Measurements from ENCODE around the gene NUP93.
A peak's percentile ranks its signal among the peaks of the same experiment; 100 is the strongest.

NUP93 gene

DNA sequence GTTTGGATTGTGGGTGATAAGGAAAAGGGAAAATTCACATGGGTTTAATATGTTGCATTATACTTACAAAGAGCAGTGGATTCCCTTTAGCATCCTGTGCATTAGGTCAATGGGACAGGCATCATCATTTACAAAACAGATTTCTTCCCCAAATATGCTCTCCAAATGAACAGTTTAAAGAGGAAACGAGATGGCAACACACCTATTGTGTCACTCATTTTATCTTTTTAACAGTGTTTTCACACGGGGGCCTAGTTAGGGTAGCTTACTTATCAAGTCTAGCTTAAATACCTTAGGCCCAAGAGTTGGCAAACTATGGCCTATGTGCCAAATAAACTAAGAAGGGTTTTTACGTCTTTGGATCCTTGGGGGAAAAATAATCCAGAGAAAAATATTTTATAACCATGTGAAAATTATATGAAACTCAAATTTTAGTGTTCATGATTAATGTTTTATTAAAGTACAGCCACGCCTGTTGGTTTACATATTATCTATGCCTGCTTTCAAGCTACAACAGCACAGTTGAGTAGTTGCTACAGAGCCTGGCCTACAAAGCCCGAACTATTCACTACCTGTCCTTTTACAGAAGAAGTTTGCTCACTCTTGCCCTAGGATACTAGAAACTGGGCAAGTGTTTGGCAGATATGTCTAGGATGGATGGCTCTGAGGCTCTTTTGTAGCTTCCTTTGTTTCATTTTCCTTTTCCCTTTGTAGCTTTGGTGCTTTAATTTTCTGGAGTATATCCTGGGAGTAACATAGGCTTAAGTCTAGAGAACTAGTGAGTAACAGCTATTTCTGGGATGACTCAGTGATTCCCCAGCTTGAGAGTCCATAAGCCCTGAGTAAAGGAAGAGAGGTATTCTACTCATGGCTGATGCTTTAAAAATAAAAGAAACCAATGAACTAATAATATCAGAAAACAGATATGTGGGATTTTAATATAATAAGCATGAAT, 12.4 kb downstream of the NUP93 start:
- peak; percentile 21 for DNase-seq (ENCODE audit: low read depth, low spot score)

DNA sequence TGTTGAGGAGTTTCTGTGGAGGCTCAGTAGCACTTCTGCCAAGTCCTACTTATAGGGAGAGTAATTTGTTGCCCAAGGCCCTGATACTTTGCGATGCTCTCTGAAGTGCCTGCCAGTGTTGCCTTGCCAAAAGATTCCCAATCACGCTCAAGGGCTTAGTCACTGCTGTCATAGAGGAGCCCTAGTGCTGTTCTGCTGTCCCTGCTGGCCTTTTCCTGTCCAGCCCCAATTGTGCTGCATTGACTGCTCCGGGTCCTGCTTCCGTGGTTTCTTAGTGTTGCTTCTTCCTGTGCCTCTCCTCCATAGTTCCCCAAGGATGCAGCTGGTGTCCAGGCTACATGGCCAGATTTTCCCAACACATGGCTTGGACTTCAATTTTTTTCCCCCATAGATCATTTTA, 13.9 kb downstream of the NUP93 start:
- DNase-seq (ENCODE audit: low read depth, low spot score) = no peak

DNA sequence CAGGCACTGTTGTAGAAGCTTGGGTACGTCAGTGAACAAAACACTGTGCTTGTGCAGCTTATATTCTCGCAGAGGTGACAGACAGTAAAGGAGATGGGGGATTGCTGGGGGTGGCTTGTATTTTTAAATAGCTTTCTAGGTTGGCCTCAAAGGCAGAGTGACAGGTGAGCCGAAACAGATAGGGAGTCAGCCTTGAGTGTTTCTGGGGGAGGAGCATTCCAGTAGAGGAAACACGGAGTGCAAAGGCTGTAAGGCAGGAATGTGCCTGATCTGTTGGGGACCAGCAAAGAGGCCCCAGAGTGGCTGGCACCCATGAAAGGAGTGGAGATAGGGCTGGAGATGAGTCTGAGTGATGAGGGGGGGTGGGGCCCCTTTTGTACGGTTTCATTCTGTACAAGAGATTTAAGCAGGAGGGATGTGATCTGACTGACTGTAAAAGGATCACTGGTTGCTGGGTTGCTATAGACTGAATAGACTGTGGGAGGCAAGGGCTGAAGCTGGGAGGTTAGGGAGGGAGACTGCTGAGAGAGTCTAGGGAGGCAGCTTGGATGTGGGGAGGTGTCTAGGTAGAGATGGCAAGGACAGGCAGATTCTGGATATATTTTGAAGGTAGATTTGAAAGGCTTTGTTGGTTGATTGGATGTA, 15.2 kb downstream of the NUP93 start:
- no peak for DNase-seq (ENCODE audit: low read depth, low spot score)

DNA sequence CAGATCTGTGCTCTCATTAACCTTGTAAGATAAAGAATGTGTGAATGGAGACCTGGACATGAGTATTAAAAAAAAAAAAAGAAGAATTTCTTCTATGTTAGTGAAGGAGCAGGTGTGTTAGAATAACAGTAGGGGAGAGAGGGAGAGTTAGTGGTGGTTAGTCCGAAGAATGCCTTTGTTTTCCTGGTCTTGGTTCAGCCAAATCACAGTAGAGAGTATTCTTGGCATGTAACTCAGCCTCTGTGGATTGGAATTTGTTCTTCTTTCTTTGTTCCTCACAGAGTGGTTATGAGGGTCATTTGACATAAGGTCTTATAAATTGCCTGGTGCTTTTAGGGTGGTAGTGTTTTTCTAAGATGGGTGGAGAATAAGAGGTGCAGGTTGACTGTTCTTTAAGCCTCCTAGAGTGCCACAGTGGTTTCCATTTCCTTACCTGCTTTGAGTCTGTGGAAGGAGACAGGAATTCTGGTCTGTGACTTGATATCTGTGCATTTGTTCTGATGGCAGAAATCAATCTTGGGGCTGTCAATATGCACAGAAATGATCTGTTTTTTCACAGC, 17.6 kb downstream of the NUP93 start:
- DNase-seq (ENCODE audit: low read depth, low spot score) = no peak

DNA sequence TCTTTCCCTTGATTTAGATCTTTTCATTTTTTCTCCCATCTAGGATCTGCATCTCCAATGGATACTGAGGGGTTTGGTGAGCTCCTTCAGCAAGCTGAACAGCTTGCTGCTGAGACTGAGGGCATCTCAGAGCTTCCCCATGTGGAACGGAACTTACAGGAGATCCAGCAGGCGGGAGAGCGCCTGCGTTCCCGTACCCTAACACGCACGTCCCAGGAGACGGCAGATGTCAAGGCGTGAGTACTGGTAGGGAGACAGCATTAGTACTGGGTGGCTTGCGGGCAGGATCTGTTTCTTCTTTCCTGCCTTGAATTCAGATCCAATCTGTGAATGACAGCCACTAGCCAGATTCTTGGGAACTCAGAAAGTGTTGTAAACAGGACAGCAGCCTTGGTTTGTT, 18.3 kb downstream of the NUP93 start:
- no peak for DNase-seq (ENCODE audit: low read depth, low spot score)

DNA sequence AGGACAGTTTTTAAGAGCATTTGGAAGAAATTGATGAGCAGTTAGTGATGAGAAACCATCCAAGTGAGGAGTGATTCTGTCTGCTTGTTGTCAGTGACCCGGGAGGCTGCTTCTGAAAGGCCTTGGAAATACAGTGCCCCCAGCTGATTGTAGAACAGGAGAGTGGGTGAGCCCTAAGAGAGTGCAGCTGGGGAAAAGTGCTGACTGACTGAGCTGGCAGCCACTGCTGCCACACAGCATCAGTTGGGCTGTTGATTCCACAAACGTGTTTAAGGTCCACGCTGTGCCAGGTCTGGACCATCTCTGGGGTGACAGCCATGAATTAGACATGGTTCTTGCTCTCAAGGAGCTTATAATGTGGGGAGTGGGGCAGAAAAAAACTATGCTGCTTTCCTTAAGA, 18.9 kb downstream of the NUP93 start:
- DNase-seq (ENCODE audit: low read depth, low spot score) = no peak

DNA sequence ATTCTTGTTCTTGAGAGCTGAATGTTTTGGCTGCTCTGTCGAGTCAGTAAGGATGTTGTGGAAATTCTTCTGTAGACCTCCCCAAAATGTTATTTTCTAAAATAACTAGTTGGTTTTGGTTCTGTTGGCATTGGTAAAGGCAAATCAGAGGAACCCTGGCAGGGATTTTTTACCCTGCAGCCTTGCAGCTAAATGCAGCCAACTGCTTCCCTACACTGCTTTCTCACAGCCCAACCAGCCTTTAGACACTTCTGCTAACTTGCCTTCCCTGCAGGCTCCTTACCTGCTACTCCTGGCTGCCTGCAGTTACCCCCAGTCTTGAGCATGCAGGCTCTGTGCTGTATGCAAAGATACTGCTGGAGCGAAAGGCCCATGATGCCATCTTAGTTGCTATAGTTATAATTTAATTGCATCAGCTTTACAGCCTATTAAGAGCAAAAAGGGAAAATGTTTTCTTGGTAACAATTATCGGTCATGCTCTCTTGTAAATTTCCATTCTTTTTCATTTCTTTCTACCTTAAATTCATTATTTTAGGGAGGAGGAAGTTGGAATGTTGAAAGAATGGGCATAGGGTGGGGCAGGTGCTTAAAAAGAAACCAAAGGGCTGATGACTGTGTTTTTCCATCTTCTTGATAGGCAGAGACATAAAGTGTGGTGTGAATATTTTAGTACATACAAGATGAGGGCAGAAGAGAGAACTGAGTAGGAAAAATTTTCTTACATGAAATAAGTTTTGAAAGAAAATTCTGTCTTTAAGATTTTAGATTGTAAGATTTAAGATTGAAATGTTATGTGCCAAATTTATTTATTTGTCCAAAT, 20.0 kb downstream of the NUP93 start:
- DNase-seq (ENCODE audit: low read depth, low spot score) = no peak

DNA sequence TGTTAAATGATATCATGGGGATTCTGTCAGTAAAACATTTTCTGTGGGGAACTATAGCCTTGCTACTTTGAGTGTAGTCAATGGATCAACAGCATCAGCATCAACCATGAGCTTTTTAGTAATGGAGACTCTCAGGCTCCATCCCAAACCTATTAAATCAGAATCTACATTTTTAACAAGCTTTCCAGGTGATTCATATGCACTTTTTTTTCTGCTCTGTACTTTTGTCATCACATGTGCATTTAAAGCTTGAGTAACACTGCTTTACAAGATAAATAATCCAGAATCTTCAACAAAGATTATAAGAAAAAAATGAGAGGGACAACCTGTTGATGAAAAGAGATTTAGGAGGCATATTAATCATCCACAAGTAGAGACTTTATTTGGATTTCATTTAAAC, 23.5 kb downstream of the NUP93 start:
- no peak for DNase-seq (ENCODE audit: low read depth, low spot score)

DNA sequence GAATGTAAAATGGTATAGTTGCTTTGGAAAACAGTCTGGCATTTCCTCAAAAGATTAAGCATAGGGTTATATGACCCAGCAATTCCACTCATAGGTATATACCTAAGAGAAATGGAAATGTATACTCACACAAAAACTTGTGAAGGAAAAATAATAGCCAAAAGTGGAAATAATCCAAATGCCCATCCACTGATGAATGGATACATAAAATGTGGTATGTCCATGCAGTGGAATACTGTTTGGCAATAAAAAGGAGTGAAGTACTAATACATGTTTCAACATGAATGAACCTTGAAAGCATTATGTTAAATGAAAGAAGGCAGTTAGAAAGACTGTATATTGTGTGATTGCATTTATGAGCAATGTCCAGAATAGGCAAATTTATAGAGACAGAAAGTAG, 25.1 kb downstream of the NUP93 start:
- no peak for DNase-seq (ENCODE audit: low read depth, low spot score)

DNA sequence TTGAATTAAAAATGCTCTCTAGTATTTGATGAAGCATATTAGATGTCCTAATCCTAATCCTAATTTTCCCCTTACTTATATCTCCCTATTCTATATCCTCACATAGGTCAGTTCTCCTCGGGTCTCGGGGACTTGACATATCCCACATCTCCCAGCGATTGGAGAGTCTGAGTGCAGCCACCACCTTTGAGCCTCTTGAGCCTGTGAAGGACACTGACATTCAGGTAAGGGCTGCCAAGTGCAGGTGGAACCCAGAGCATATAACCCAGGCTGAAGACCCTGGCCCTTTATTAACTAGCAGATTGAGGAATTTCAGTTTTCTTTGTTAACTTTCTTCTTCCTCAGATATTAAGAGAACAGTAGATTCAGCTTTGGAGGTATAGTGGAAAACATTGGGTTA, 28.5 kb downstream of the NUP93 start:
- DNase-seq (ENCODE audit: low read depth, low spot score) = no peak

DNA sequence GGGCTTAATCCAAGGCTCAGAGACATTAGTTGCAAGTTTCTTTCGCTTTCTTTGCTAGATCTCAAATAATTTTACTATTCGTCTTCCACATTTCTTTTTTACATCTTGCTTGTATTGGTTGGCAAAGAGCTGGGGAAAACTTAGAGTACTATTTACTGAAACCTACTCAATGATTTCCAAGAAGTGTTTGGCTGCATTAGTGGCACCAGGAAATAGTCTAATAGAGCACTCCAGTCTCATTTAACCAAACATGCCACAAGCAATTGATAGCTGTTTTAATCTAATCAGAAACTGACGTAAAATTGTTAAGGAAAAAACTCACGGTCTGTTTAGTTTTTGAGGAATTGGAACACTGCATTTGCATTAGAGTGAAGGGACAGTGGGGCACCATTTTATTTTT, 29.0 kb downstream of the NUP93 start:
- no peak for DNase-seq (ENCODE audit: low read depth, low spot score)

DNA sequence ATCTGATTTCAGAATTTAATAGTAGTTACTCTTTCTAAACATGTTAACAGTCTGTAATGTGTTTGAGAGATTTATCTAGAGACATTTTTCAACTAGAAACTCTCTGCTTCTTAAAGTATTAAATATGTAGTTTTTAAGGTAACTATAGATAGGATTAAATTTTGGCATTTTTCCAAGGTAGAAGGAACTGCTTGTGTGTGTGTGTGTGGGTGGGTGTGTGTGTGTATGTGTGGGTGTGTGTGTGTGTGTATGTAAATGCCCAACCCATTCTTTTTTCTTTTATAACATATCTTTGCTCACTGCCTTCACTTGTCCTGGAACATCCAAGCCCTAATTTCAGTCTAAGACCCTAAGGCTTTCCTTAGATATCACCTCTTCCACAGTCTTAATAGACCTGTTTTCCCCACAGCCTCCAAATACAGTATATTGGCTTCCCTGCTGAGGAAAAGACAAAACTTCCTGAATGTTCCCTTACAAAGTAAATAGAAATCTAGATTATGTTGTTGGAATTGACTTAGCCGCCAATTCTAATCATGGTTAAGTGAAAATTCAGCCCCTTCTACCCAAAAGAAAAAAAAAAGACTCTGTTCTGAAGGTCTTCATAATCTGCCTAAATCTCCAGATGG, 33.5 kb downstream of the NUP93 start:
- no peak for DNase-seq (ENCODE audit: low read depth, low spot score)

DNA sequence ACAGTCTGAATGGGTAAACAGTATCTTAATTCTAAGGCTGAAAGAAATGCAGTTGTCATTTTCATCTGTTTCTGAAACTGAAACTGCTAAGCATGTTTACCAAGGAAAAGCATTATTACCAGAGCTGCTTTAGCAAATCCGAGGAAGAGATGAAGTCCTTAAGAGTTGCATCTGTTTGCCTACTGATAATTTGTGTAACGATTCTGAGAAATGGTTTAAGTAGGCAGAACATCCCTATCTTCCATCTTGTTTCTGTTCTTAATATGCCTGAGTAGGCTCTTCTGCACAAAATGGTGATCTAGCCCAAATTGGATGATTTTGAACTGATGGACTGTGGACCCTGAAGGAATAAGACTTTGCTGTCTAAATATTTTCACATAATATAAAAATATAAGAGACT, 34.9 kb downstream of the NUP93 start:
- no peak for DNase-seq (ENCODE audit: low read depth, low spot score)

DNA sequence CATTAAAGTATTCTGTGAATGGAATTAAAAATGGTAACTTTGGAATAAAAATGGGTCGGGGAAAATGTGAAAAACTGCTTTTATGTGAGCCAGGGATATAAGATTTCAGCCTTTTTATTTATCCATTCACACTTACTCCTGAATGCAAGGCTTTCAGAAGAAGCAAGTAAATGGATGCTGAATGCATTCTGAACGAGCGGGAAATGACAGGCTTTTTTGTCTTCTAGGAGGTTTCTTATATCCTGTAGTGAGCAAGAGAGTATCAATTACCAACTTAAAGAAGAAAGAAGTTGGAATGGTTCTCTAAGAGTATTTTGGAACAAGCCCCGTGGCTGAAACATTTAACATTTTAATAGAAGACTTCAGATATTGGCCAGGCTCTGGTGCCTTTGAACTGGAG, 36.0 kb downstream of the NUP93 start:
- no peak for DNase-seq (ENCODE audit: low read depth, low spot score)

DNA sequence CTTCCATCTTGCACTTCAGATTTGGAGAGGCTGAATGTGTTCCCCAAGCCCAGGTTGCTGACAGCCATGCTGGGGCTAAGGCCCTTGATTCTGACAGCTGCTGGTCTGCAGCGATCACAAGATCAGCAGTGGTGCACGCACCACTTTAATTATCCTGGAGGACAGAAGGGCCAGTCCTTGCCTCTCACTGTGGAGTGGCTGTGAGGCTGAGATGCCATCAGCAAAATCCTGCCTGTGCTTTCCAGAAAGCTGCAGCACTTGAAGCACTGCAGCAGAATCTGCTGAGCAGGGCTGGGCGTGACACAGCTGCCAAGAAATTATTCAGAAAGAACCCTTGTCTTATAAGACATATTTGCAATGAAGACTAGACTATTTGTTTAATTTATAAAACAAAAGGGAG, 37.1 kb downstream of the NUP93 start:
- no peak for DNase-seq (ENCODE audit: low read depth, low spot score)

DNA sequence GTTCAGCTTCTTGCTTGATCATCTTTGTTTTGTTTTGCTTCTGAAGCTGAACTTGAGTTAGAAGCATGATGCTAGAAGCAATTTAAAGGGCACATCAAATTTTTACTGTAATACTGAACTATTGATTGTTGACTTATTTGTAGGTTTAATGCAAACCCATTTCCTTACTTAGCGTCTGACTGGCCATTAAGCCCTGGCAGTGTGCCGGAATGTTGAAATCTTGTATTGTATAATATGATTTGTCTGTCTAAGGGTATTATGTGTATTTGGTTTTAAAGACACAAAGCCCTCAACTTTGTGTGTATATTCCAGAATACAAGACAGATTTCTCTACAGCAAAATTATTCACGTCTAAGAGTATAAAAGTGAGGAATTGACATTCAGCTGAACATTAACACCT, 39.7 kb downstream of the NUP93 start:
- DNase-seq (ENCODE audit: low read depth, low spot score) = no peak

DNA sequence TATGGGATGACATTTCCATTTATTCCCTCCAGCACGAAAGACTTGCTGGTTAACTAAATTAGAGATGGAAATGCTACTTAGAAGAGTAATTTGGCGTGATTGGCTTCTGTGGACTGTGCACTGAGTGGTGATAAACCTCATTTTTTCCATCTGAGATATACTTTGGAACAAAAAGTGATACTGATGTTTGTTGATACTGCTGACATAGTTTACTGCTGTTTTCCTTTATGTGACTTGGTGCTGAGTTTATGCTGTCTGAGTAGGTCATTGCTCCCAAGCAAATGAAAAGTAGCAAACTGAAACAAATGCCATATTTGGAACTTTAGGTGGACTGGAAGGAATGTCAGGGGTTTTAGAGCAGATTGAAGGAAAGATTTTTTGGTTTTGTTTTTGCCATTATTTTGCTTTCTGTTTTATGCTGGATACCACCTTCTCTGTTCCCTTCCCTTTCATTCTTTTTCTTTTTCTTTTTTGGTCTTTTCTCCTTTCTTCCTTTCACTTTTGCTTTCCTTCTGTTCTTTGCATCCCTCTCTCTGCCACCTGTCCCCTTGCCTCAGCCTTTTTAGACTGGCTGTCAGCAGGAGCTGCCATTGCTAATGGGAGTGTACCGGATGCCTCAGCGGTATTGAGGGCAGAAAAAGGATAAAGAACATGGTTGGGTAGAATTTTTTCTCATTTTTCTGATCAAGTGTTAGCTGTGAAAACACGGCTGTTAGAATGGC, 41.8 kb downstream of the NUP93 start:
- DNase-seq (ENCODE audit: low read depth, low spot score) = no peak

DNA sequence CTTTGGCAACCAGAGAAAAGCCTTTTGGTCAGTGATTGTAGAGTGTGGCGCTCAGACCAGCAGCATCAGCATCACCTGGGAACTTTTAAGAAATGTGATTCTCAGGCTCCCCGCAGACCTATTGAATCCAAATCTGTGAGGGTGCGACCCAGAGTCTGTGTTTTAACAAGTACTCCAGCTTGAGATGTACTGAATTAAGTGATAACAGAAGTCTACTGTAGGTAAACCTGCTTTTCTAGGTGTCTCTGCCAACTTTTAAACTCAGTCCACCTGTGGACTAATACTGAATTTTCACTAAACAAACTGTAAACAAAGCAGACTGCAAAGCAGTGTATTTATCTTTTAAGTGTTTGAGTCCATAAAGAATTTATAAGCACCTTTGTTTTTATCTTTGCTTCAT, 43.6 kb downstream of the NUP93 start:
- no peak for DNase-seq (ENCODE audit: low read depth, low spot score)

DNA sequence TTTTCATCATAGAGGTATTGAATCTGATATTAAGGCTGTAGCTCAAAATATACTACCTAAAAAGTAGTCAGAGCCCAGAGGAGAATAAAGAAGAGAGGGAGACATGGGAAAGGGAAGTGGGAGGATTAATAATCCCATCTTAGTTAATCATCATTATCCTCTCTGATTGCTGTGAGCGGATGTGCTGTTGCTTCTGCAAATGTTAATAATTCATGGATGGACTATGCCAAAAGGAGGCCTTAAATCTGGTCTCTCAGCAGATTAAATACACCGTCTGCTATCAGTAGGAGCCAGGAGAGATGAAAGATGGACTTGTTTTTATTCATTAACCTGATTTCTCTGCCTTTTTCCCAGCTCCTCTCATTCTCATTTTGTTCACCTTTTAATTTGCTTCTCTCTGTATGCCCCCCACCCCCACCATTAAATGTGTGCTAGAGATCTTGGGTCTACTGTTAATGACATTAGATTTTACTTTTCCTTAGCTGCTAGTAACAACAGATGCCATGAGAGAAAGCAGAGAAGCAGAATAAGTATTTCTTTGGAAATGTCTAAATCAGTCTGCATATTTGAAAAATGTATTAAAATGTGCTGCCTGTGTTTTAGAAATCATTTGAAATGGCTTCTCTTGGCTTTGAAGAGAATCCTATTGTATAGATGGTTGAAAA, 44.2 kb downstream of the NUP93 start:
- no peak for DNase-seq (ENCODE audit: low read depth, low spot score)

DNA sequence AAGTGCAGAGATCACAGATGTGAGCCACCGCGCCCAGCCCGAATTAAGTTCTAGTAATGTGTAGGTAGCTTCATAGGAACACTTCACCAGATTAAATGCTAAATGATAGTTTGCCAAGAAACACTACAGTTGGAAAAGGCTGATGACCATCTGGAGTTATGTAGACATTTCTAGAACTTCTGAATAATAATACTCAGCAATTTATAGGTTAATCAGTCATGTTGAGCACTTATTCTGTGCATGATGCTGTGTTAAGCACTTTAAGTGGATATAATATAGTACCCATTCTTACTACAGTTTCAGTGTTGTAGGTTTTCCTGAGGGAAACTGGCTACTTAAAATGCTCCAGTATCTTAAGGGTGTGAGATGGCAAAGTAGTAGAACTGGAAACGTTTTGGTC, 45.2 kb downstream of the NUP93 start:
- DNase-seq (ENCODE audit: low read depth, low spot score) = no peak

All from smooth muscle cell of the brain vasculature (primary cell).